ENCODE results near the gene SRBD1.

SRBD1 gene

DNA sequence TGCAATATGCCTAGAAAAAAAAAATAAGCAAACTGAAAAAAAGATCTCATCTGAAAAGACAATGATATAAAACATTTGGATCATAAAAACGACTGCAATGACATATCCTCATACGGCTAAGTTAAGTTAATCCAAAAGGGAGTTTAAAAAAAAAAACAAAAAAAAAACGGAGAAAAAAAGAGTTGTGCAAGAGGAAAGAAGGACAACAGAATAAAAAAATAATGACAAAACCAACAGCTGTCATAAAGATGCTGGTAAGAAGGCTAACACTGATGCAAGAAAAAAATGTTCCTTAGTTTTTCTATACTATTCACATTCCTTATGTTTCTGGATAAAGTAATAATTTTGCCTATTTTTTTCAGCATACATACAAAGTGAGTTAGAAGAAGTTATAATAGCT is 192.5 kb downstream of the SRBD1 start:
- TF ChIP-seq, protein P1, sequence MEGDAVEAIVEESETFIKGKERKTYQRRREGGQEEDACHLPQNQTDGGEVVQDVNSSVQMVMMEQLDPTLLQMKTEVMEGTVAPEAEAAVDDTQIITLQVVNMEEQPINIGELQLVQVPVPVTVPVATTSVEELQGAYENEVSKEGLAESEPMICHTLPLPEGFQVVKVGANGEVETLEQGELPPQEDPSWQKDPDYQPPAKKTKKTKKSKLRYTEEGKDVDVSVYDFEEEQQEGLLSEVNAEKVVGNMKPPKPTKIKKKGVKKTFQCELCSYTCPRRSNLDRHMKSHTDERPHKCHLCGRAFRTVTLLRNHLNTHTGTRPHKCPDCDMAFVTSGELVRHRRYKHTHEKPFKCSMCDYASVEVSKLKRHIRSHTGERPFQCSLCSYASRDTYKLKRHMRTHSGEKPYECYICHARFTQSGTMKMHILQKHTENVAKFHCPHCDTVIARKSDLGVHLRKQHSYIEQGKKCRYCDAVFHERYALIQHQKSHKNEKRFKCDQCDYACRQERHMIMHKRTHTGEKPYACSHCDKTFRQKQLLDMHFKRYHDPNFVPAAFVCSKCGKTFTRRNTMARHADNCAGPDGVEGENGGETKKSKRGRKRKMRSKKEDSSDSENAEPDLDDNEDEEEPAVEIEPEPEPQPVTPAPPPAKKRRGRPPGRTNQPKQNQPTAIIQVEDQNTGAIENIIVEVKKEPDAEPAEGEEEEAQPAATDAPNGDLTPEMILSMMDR (IDR thresholded peaks at IDR 0.05; ENCODE audit: control insufficient read depth, insufficient read depth, low read depth, low read length, missing control alignments), result no peak
- DNase-seq (ENCODE audit: low read depth), result no peak
- no peak overlapping the region for H3K4me3 ChIP-seq (ENCODE audit: control insufficient read depth, low read depth, low read length)

DNA sequence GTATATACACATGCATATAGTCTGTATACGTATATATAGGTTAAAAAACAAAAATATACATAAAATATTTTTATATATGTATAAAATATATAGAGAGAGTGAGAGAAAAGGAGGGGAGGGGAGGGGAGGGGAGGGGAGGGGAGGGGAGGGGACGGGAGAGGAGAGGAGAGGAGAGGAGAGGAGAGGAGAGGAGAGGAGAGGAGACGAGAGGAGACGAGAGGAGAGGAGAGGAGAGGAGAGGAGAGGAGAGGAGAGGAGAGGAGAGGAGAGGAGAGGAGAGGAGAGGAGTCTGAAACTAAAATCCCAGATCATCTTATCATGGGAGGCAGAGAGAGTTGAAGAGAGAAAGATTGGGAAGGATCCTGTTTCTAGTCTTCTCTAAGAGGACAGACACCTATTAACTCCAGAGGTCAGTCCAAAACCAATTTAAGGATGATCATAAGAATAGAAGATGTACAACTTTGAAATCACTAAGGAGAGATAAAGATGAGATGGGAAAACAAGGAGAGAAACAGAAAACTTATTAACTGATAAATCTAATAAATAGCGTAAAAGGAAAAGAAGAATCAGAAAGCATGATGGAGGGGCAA is 195.4 kb downstream of the SRBD1 start:
- no peak overlapping the region for H3K4me3 ChIP-seq (ENCODE audit: control insufficient read depth, low read depth, low read length)
- no peak for DNase-seq (ENCODE audit: low read depth)
- TF ChIP-seq, protein P1 (IDR thresholded peaks at IDR 0.05; ENCODE audit: control insufficient read depth, insufficient read depth, low read depth, low read length, missing control alignments), result no peak

DNA sequence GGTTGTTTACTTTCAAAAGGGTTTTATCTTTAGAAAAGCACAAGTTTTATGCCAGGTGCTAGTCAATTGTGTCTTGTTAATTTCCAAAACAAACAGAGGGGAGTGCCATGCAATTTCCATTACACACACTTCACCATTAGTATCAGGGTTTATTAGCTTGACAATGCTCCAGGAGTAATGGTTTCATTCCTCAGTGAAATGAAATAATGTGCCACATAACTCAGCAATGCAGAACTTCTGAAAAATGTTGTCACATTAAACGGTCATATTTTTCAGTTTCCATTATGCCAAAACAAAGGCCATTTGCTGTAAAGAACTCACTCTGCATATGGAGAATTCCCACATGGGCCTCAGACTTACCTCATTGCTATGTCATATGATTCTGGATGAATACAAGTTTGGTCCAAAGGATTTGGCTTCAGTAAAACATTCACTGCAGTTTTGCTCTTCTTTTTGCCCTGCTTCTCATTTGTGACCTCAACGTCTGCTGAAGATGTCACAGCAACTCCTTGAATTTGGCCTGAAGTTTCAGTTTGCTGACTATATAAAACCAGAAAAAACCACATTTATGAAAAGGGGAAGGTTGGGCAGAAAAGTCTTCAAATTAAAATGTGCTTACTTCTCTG is 198.2 kb downstream of the SRBD1 start:
- DNase-seq (ENCODE audit: low read depth), result no peak
- H3K4me3 ChIP-seq (ENCODE audit: control insufficient read depth, low read depth, low read length), result no peak overlapping the region
- TF ChIP-seq, protein P1 (IDR thresholded peaks at IDR 0.05; ENCODE audit: control insufficient read depth, insufficient read depth, low read depth, low read length, missing control alignments), result no peak

DNA sequence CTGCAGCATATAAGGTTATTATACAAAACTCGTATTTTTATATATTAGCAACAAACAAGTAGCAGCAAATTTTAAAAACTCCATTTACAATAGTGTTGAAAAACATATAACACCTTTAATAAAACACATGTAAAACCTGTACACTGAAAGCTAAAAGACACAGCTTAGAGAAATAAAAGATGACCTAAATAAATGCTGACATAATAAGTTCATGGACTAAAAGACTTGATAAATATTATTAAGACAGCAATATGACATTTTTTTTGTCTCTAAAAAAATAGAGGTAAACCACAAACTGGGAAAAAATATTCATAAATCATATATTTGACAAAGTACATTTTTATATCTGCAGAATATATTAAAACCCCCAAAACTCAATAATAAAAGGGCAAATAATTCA is 201.4 kb downstream of the SRBD1 start:
- no peak for DNase-seq (ENCODE audit: low read depth)
- TF ChIP-seq, protein P1 (IDR thresholded peaks at IDR 0.05; ENCODE audit: control insufficient read depth, insufficient read depth, low read depth, low read length, missing control alignments), result no peak
- H3K4me3 ChIP-seq (ENCODE audit: control insufficient read depth, low read depth, low read length), result no peak overlapping the region

DNA sequence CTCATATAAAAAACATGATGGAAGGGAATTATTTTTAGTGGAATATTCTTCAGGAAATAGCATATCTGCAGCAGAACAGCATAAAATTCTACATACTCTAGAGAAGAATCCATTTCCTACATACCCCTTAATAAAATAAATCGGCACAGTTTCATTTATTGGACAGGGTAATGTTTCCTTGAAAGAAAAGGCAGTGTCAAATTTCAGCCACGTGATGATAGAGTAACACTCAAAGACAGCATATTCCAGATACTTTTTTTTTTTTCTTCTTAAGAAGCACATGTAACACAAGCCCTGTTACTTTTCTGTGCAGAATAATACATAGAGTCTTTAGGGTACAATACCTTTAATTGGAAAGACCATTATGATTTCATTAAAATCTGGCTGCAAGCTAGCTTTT is 204.4 kb downstream of the SRBD1 start:
- H3K4me3 ChIP-seq (ENCODE audit: control insufficient read depth, low read depth, low read length), result no peak overlapping the region
- DNase-seq (ENCODE audit: low read depth), result no peak
- TF ChIP-seq, protein P1 (IDR thresholded peaks at IDR 0.05; ENCODE audit: control insufficient read depth, insufficient read depth, low read depth, low read length, missing control alignments), result no peak

DNA sequence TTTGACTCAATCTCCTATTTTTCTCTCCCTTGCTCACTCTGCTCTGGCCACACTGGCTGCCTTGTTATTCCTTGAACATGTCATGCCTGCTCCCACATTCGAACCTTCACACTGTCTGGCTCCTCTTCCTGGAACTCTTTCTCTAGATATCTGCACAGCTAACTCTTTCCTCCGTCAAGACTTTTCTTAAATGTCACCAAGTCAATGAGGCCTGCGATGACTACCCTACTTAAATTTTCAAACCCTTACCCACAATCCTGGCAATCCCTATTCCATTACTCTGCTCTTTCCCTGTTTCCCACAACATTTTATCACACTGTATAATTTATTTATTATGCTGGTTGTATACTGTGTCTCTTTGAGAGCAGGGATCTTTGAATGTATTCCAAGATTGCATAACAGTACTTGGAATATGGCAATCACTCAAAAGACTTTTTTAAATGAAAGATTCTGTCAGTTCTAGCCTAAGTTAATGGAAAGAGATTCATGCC is 206.2 kb downstream of the SRBD1 start:
- TF ChIP-seq, protein P1 (IDR thresholded peaks at IDR 0.05; ENCODE audit: control insufficient read depth, insufficient read depth, low read depth, low read length, missing control alignments), result no peak
- H3K4me3 ChIP-seq (ENCODE audit: control insufficient read depth, low read depth, low read length), result no peak overlapping the region
- DNase-seq (ENCODE audit: low read depth), result no peak

All from AG09309 (cell line).